GM23338 (cell line): ENCODE measurements around the gene LCOR. TPM values are rescaled to one million over a fixed set of nuclear protein-coding genes. Genes with fewer than 3 reads are reported as not detected.

Experiments used
- ATAC-seq: fragments of 200-7000 bp; cut with Tn5 transposase; 3 replicates; pipeline ENCODE4 v1.9.1; 2020
- DNase-seq: peaks from one replicate; pipeline ENCODE4 v3.0.0-alpha.2; 2015; ENCODE audit warnings: low spot score
- H2AFZ ChIP-seq: fragments of 200-600 bp; sonication (generic); 2 replicates; pipeline ENCODE4 v1.8.0; 2016; ENCODE audit warnings: antibody characterized with exemption, mild to moderate bottlenecking, moderate library complexity
- H3F3A ChIP-seq: fragments of 200-600 bp; sonication (generic); replicated peaks from 2 replicates; pipeline ENCODE4 v1.8.0; 2017; ENCODE audit warnings: antibody characterized with exemption, mixed run types, low read depth
- H3K27ac ChIP-seq: fragments of 200-600 bp; sonication (generic); 2 replicates; pipeline ENCODE4 v1.6.1; 2016; ENCODE audit warnings: low read depth
- H3K27me3 ChIP-seq: fragments of 200-600 bp; sonication (generic); 2 replicates; pipeline ENCODE4 v1.8.0; 2016; ENCODE audit warnings: mild to moderate bottlenecking, mixed run types, moderate library complexity; ENCODE audit not compliant: insufficient read depth
- H3K36me3 ChIP-seq: fragments of 200-600 bp; sonication (generic); 2 replicates; pipeline ENCODE4 v1.8.0; 2016; ENCODE audit warnings: mild to moderate bottlenecking; ENCODE audit not compliant: insufficient read depth
- H3K4me1 ChIP-seq: fragments of 200-600 bp; sonication (generic); 2 replicates; pipeline ENCODE4 v1.8.0; 2016; ENCODE audit warnings: mild to moderate bottlenecking, moderate library complexity; ENCODE audit not compliant: insufficient read depth
- H3K4me2 ChIP-seq: fragments of 200-600 bp; sonication (generic); 2 replicates; pipeline ENCODE4 v1.7.1; 2017; ENCODE audit warnings: mixed run types
- H3K4me3 ChIP-seq: fragments of 200-600 bp; sonication (generic); 2 replicates; pipeline ENCODE4 v1.6.1; 2016; ENCODE audit warnings: mixed run types
- H3K79me2 ChIP-seq: fragments of 200-600 bp; sonication (generic); replicated peaks from 2 replicates; pipeline ENCODE4 v1.8.0; 2017; ENCODE audit warnings: mild to moderate bottlenecking; ENCODE audit not compliant: insufficient read depth
- H3K9me2 ChIP-seq: fragments of 200-600 bp; sonication (generic); 2 replicates; pipeline ENCODE4 v1.8.0; 2017; ENCODE audit not compliant: insufficient read depth
- H4K20me1 ChIP-seq: fragments of 200-600 bp; sonication (generic); replicated peaks from 2 replicates; pipeline ENCODE4 v1.8.0; 2017; ENCODE audit warnings: mild to moderate bottlenecking; ENCODE audit not compliant: insufficient read depth
- H3K27ac Mint-ChIP-seq: 2 replicates; pipeline ENCODE4 v1.8.0; 2020; ENCODE audit warnings: inconsistent platforms, mild to moderate bottlenecking, moderate library complexity, mixed read lengths
- H3K27me3 Mint-ChIP-seq: 3 replicates; pipeline ENCODE4 v1.8.0; 2022; ENCODE audit warnings: low read depth, mild to moderate bottlenecking, moderate library complexity, mixed read lengths, inconsistent platforms; ENCODE audit not compliant: insufficient read depth, poor library complexity
- H3K36me3 Mint-ChIP-seq: 3 replicates; pipeline ENCODE4 v1.8.0; 2021; ENCODE audit warnings: low read depth, mild to moderate bottlenecking, inconsistent platforms, moderate library complexity, mixed read lengths
- H3K4me1 Mint-ChIP-seq: 3 replicates; pipeline ENCODE4 v1.8.0; 2020; ENCODE audit warnings: mild to moderate bottlenecking, inconsistent platforms, mixed read lengths
- H3K4me3 Mint-ChIP-seq: 3 replicates; pipeline ENCODE4 v1.8.0; 2021; ENCODE audit warnings: moderate library complexity, mild to moderate bottlenecking, inconsistent platforms, mixed read lengths
- H3K9me3 Mint-ChIP-seq: 3 replicates; pipeline ENCODE4 v1.8.0; 2020; ENCODE audit warnings: moderate library complexity, mild to moderate bottlenecking, inconsistent platforms, mixed read lengths
- CREB1 ChIP-seq: fragments of 250-450 bp; sonication (Bioruptor Pico); IDR thresholded peaks from 2 replicates; pipeline ENCODE4 v1.5.0; 2020; ENCODE audit warnings: low read depth, mild to moderate bottlenecking, moderate library complexity
- EZH2 ChIP-seq: fragments of 200-600 bp; sonication (generic); IDR thresholded peaks from one replicate; pipeline ENCODE4 v1.8.0; 2017; ENCODE audit warnings: antibody characterized with exemption, mild to moderate bottlenecking, low read depth; ENCODE audit not compliant: unreplicated experiment
- EZH2phosphoT487 ChIP-seq: fragments of 200-600 bp; sonication (generic); IDR thresholded peaks from one replicate; pipeline ENCODE4 v1.8.1; 2018; ENCODE audit warnings: antibody characterized with exemption; ENCODE audit not compliant: unreplicated experiment
- JUNB ChIP-seq: IDR thresholded peaks from one replicate; pipeline ENCODE4 v1.6.1; 2016; ENCODE audit warnings: antibody characterized with exemption; ENCODE audit not compliant: unreplicated experiment
- POLR2AphosphoS5 ChIP-seq: IDR thresholded peaks from 2 replicates; pipeline ENCODE4 v1.6.1; 2016; ENCODE audit warnings: antibody characterized with exemption, low read depth
- STAT1 ChIP-seq: IDR thresholded peaks from one replicate; pipeline ENCODE4 v1.6.1; 2016; ENCODE audit warnings: antibody characterized with exemption; ENCODE audit not compliant: unreplicated experiment
- ZNF114 ChIP-seq: fragments of 250-450 bp; sonication (Bioruptor Pico); IDR thresholded peaks from 2 replicates; pipeline ENCODE4 v1.5.0; 2020; ENCODE audit warnings: mild to moderate bottlenecking, moderate library complexity
- ZNF331 ChIP-seq: fragments of 250-450 bp; sonication (Bioruptor Pico); IDR thresholded peaks from 2 replicates; pipeline ENCODE4 v1.5.0; 2020; ENCODE audit warnings: low read depth, mild to moderate bottlenecking, moderate library complexity
- polyA plus RNA-seq: library from polyadenylated mRNA; unstranded; fragments of >200 nt; fragmentation: Nextera tagmentation; extraction: Ambion mirVana; gene quantifications from 2 replicates; pipeline ENCODE4 v1.2.1, GENCODE V29; 2016
- total RNA-seq: library from RNA; depleted of rRNA; stranded (reverse); fragments of >200 nt; shearing (Covaris generic); gene quantifications from 2 replicates; pipeline ENCODE4 v1.2.3, GENCODE V29; 2014
- TF ChIP-seq, protein P1 (sequence below): IDR thresholded peaks from one replicate; pipeline ENCODE4 v1.6.1; 2018; ENCODE audit warnings: antibody characterized with exemption; ENCODE audit not compliant: unreplicated experiment
- TF ChIP-seq, protein P2 (sequence below): IDR thresholded peaks from 2 replicates; pipeline ENCODE4 v1.6.1; 2016; ENCODE audit warnings: antibody characterized with exemption
- TF ChIP-seq, protein P3 (sequence below), 2 experiments: fragments of 200-600 bp in 1 of 2; sonication (generic) in 1 of 2; conservative IDR thresholded peaks; 2 replicates each; pipeline versions ENCODE4 v1.5.1 to v1.6.1; 2016 to 2017; ENCODE audit warnings: antibody characterized with exemption in 2 of 2, low read depth in 2 of 2, mild to moderate bottlenecking in 2 of 2, moderate library complexity in 1 of 2

Gene LCOR
- total and polyA plus RNA-seq, 2 experiments from 2014 or later = 6.9 to 14.9 TPM

DNA sequence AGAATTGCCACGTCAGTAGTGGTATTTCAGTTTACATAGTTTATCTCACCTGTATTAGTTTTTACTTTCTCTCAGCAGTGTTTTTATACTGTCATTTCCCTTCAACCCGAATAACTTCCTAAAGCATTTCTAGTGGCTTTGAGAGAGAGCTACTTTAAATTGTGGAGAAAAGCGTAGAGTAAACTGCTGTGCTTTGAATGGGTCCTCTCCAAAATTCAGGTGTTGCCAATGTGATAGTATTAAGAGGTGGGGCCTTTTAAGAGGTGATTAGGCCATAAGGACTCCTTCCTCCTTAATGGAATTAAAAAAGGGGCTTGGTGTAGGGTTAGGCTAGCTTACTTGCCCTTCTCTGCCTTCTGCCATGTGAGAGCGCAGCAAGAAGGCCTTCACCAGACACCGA is 98.4 kb downstream of the LCOR start:
- Histone ChIP-seq H2AFZ (no peak overlapping the region), H3K27me3 (no peaks in the 10 kb centered on the region), H3K36me3 (no peaks in the 10 kb centered on the region), H4K20me1 (no peaks in the 10 kb centered on the region), H3K79me2 (peaks cover 5% of the 10 kb centered on the region; the same call in 1 of the 2 replicates), H3K4me1 (no peaks in the 10 kb centered on the region), H3K4me2 (no peak overlapping the region), H3F3A (no peaks in the 10 kb centered on the region), H3K27ac (no peak overlapping the region), H3K9me2 (no peaks in the 10 kb centered on the region), H3K4me3 (no peak overlapping the region)
- H3K27me3 Mint-ChIP-seq = peaks cover 2% of the 10 kb centered on the region
- H3K9me3 Mint-ChIP-seq = no peaks in the 10 kb centered on the region
- DNase-seq = no peak
- no peak overlapping the region for H3K4me3 Mint-ChIP-seq
- H3K36me3 Mint-ChIP-seq = peaks cover 25% of the 10 kb centered on the region; the same call in 2 of the 3 replicates
- TF ChIP-seq, protein P1, sequence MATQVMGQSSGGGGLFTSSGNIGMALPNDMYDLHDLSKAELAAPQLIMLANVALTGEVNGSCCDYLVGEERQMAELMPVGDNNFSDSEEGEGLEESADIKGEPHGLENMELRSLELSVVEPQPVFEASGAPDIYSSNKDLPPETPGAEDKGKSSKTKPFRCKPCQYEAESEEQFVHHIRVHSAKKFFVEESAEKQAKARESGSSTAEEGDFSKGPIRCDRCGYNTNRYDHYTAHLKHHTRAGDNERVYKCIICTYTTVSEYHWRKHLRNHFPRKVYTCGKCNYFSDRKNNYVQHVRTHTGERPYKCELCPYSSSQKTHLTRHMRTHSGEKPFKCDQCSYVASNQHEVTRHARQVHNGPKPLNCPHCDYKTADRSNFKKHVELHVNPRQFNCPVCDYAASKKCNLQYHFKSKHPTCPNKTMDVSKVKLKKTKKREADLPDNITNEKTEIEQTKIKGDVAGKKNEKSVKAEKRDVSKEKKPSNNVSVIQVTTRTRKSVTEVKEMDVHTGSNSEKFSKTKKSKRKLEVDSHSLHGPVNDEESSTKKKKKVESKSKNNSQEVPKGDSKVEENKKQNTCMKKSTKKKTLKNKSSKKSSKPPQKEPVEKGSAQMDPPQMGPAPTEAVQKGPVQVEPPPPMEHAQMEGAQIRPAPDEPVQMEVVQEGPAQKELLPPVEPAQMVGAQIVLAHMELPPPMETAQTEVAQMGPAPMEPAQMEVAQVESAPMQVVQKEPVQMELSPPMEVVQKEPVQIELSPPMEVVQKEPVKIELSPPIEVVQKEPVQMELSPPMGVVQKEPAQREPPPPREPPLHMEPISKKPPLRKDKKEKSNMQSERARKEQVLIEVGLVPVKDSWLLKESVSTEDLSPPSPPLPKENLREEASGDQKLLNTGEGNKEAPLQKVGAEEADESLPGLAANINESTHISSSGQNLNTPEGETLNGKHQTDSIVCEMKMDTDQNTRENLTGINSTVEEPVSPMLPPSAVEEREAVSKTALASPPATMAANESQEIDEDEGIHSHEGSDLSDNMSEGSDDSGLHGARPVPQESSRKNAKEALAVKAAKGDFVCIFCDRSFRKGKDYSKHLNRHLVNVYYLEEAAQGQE = no peak
- TF ChIP-seq POLR2AphosphoS5 (no peak), STAT1 (no peak), JUNB (no peak)
- TF ChIP-seq, protein P2, sequence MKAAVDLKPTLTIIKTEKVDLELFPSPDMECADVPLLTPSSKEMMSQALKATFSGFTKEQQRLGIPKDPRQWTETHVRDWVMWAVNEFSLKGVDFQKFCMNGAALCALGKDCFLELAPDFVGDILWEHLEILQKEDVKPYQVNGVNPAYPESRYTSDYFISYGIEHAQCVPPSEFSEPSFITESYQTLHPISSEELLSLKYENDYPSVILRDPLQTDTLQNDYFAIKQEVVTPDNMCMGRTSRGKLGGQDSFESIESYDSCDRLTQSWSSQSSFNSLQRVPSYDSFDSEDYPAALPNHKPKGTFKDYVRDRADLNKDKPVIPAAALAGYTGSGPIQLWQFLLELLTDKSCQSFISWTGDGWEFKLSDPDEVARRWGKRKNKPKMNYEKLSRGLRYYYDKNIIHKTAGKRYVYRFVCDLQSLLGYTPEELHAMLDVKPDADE = no peak
- no peak for ATAC-seq
- H3K27ac Mint-ChIP-seq = no peak overlapping the region
- H3K4me1 Mint-ChIP-seq = no peaks in the 10 kb centered on the region

DNA sequence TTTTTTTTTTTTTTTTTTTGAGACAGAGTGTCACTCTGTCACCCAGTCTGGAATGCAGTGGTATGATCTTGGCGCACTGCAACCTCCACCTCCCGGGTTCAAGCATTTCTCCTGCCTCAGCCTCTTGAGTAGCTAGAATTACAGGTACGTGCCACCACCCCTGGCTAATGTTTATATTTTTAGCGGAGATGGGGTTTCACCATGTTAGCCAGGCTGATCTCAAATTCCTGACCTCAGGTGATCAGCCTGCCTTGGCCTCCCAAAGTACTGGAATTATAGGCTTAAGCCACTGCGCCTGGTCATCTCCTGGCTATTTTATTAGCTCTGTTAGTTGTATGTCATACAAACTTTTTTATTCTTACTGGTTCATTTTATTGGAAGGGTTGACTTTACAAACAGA is 103.0 kb downstream of the LCOR start:
- H3K9me3 Mint-ChIP-seq = peaks cover 12% of the 10 kb centered on the region; the same call in 2 of the 3 replicates
- ATAC-seq (no peak), DNase-seq (no peak)
- peaks cover 2% of the 10 kb centered on the region for H3K27me3 Mint-ChIP-seq
- H3K4me2 ChIP-seq = no peak overlapping the region
- no peaks in the 10 kb centered on the region for H3K79me2 ChIP-seq
- no peaks in the 10 kb centered on the region for H3F3A ChIP-seq
- no peak overlapping the region for H3K4me3 Mint-ChIP-seq
- H3K27me3 ChIP-seq = no peaks in the 10 kb centered on the region
- no peaks in the 10 kb centered on the region for H3K4me1 Mint-ChIP-seq
- H2AFZ ChIP-seq = no peak overlapping the region
- H4K20me1 ChIP-seq = no peaks in the 10 kb centered on the region
- H3K36me3 Mint-ChIP-seq = peaks cover 30% of the 10 kb centered on the region; the same call in 2 of the 3 replicates
- no peak overlapping the region for H3K4me3 ChIP-seq
- no peak overlapping the region for H3K27ac ChIP-seq
- H3K27ac Mint-ChIP-seq = no peak overlapping the region
- no peaks in the 10 kb centered on the region for H3K9me2 ChIP-seq
- H3K4me1 ChIP-seq = no peaks in the 10 kb centered on the region
- H3K36me3 ChIP-seq = no peaks in the 10 kb centered on the region
- TF ChIP-seq, protein P3, sequence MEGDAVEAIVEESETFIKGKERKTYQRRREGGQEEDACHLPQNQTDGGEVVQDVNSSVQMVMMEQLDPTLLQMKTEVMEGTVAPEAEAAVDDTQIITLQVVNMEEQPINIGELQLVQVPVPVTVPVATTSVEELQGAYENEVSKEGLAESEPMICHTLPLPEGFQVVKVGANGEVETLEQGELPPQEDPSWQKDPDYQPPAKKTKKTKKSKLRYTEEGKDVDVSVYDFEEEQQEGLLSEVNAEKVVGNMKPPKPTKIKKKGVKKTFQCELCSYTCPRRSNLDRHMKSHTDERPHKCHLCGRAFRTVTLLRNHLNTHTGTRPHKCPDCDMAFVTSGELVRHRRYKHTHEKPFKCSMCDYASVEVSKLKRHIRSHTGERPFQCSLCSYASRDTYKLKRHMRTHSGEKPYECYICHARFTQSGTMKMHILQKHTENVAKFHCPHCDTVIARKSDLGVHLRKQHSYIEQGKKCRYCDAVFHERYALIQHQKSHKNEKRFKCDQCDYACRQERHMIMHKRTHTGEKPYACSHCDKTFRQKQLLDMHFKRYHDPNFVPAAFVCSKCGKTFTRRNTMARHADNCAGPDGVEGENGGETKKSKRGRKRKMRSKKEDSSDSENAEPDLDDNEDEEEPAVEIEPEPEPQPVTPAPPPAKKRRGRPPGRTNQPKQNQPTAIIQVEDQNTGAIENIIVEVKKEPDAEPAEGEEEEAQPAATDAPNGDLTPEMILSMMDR (conservative IDR thresholded peaks at IDR 0.05; ENCODE audit: low read depth in 2 of 2) = no peak
- TF ChIP-seq EZH2 = no peak
- TF ChIP-seq CREB1 (CRISPR knock-in tag) = no peak
- no peak for TF ChIP-seq EZH2phosphoT487
- TF ChIP-seq, protein P2 = no peak
- TF ChIP-seq ZNF114 (CRISPR knock-in tag) = no peak
- no peak for TF ChIP-seq STAT1
- TF ChIP-seq ZNF331 = no peak
